Duodenal mucosa (tissue), 2 donors: ENCODE results near the gene ENTPD7.

Experiments used
- H3K27ac ChIP-seq: one replicate; pipeline ENCODE4 v1.7.0; 2013; ENCODE audit warnings: low read depth, low read length
- H3K27me3 ChIP-seq, 2 donors: one replicate each; pipeline ENCODE4 v1.7.0; 2013; ENCODE audit warnings: low read length in 2 of 2, control low read depth in 1 of 2; ENCODE audit not compliant: insufficient read depth in 2 of 2, control insufficient read depth in 1 of 2
- H3K36me3 ChIP-seq, 2 donors: one replicate each; pipeline ENCODE4 v1.7.0; 2013; ENCODE audit warnings: low read length in 2 of 2, control low read depth in 1 of 2; ENCODE audit not compliant: insufficient read depth in 2 of 2, control insufficient read depth in 1 of 2
- H3K4me1 ChIP-seq, 2 donors: one replicate each; pipeline ENCODE4 v1.7.0; 2013; ENCODE audit warnings: low read length in 2 of 2, control low read depth in 1 of 2; ENCODE audit not compliant: insufficient read depth in 2 of 2, control insufficient read depth in 1 of 2
- H3K4me3 ChIP-seq, 2 donors: one replicate each; pipeline ENCODE4 v1.7.0; 2013; ENCODE audit warnings: low read length in 2 of 2, low read depth in 1 of 2
- H3K9ac ChIP-seq, 2 donors: one replicate each; pipeline ENCODE4 v1.7.0; 2013; ENCODE audit warnings: low read length in 2 of 2, low read depth in 1 of 2
- H3K9me3 ChIP-seq, 2 donors: one replicate each; pipeline ENCODE4 v1.7.0; 2013; ENCODE audit warnings: low read length in 2 of 2, control low read depth in 1 of 2; ENCODE audit not compliant: control insufficient read depth in 1 of 2

The ENTPD7 gene

DNA sequence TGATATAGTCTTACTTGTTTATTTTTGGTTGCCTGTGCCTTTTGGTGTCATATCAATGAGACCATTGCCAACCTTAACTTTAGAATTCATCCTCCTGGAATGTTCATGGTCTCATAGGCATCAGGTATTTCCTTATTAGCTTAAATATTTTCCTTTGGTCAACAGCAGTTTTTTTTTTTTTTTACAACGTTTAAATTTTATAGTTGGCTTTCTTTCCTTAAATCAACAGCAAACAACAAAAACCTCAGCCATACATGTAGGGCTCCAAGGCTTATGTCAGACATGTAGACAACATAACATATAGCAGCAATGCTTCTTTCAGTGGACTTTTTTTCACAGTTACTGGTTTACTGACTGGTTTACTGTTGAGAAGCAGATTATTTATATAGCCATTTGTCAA, 22.7 kb downstream of the ENTPD7 start:
- Histone ChIP-seq H3K27ac (no peak overlapping the region), H3K4me1 (peaks cover 0 to 6% of the 10 kb centered on the region in 2 donors), H3K4me3 (no peak overlapping the region), H3K27me3 (no peaks in the 10 kb centered on the region), H3K9ac (no peak overlapping the region), H3K36me3 (peaks cover 13 to 36% of the 10 kb centered on the region in 2 donors), H3K9me3 (no peaks in the 10 kb centered on the region)

DNA sequence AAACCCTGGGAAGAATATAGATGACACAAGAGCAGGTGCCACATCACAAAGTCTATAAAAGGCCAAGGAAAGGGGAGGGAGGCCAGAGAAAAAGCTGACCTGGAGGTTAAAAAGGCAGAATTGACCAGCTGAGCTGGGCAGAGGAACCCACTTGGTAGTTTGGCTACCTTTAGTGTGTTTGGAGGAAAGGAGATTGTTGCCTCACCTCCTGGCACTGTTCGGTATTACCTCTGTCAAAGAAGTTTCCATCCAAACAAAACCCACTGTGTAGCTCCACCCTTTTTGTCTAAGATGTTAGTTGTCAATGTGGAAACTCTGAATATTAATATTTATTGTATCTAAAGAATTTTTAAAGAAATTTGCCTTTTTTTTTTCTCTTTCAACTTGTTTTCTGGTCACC, 23.4 kb downstream of the ENTPD7 start:
- H3K9me3 ChIP-seq = no peaks in the 10 kb centered on the region
- no peak overlapping the region for H3K4me3 ChIP-seq
- no peaks in the 10 kb centered on the region for H3K27me3 ChIP-seq
- H3K4me1 ChIP-seq = peaks cover 0 to 6% of the 10 kb centered on the region in 2 donors
- H3K36me3 ChIP-seq = peaks cover 13 to 41% of the 10 kb centered on the region in 2 donors
- no peak overlapping the region for H3K27ac ChIP-seq
- H3K9ac ChIP-seq = no peak overlapping the region

DNA sequence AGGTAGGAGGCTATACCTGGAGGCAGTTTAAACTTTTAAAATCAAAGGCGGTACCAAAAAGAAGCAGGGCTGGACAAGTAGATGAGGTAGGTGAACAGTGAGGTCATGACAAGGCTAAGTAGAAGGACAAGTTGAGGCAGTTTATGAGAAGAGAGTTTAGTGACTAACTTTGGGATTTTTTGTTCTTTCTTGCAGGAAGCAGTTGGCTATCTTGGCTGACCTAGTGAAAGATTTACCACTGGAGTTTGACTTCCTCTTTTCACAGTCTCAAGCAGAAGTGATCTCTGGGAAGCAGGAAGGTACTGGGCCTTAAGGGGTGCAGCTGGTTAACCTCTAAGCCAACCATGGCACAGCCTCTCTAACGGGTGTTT, 26.3 kb downstream of the ENTPD7 start:
- peaks cover 3 to 29% of the 10 kb centered on the region in 2 donors for H3K36me3 ChIP-seq
- H3K9ac ChIP-seq = no peak overlapping the region
- H3K27me3 ChIP-seq = no peaks in the 10 kb centered on the region
- no peak overlapping the region for H3K4me3 ChIP-seq
- H3K27ac ChIP-seq = no peak overlapping the region
- H3K9me3 ChIP-seq = no peaks in the 10 kb centered on the region
- peaks cover 0 to 6% of the 10 kb centered on the region in 2 donors for H3K4me1 ChIP-seq

DNA sequence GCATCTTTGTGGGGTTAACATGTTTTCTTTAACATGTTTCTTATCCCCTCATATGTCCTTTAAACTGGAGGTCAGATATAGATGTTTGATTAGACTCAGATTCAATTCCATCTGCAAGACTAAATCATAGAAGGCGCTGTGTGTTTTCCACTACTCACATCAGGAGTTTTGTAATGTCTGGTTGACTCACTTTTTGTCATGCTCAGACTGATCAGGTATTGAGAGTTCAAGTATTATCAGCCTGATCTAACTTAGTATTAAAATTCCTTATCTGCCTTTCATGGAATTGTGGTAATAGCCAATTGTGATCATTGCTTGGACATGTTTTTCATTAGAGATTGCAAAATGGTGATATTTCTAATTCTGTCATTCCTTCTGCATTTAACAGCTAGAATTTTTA, 30.2 kb downstream of the ENTPD7 start:
- H3K27ac ChIP-seq = no peak overlapping the region

DNA sequence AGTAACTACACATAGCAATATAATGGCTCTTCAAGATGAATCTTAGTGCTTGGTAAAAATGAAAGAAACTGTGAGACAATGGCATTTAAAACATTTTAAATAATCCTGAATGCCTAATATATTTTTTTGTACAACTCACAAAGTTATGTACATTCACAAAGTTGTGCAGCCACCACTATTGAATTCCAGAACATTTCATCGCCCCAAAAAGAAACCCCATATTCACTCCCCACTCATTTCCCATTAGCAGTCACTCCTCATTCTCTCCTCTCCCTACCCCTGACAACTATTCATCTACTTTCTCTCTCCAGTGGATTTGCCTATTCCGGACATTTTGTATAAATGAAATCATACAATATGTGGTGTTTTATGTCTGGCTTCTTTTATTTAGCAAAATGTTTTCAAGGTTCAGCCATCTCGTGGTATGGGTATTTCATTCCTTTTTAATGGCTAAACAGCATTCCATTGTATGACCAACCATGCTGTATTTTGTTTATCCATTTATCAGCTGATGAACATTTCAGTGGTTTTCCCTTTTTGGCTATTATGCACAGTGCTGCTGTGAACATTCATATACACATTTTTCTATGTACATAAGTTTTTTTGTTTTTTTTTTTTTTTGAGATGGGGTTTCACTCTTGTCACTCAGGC, 34.7 kb downstream of the ENTPD7 start:
- no peaks in the 10 kb centered on the region for H3K27me3 ChIP-seq
- peaks cover 50 to 70% of the 10 kb centered on the region in 2 donors for H3K36me3 ChIP-seq
- H3K4me1 ChIP-seq = peaks cover 0 to 6% of the 10 kb centered on the region in 2 donors
- H3K9me3 ChIP-seq = no peaks in the 10 kb centered on the region
- no peak overlapping the region for H3K4me3 ChIP-seq
- no peak overlapping the region for H3K9ac ChIP-seq
- H3K27ac ChIP-seq = no peak overlapping the region

More for the DNA sequence above, 30.2 kb downstream of the ENTPD7 start:
- Histone ChIP-seq H3K4me3 (no peak overlapping the region), H3K4me1 (no peaks in the 10 kb centered on the region), H3K36me3 (peaks cover 20 to 46% of the 10 kb centered on the region in 2 donors), H3K9me3 (no peaks in the 10 kb centered on the region), H3K27me3 (no peaks in the 10 kb centered on the region), H3K9ac (no peak overlapping the region)

DNA sequence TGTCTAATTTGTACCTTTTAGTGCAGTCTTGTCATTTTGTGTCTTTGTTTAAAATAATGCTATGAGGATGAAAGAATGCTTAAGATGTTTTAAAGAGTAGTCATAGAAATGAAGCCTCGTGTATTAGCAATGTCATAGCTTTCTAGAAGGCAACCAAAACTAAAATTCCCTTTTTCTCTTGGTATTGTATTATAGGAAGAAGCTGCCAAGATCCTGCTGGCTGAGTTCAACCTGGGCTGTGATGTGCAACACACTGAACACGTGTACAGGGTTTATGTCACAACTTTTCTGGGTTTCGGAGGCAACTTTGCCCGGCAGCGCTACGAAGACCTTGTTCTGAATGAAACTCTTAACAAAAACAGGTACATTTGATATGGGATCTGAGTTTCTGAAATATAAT, 36.5 kb downstream of the ENTPD7 start:
- Histone ChIP-seq H3K4me1 (peaks cover 0 to 6% of the 10 kb centered on the region in 2 donors), H3K9ac (no peak overlapping the region), H3K4me3 (no peak overlapping the region), H3K36me3 (peaks cover 53 to 77% of the 10 kb centered on the region in 2 donors), H3K27ac (no peak overlapping the region), H3K9me3 (no peaks in the 10 kb centered on the region), H3K27me3 (no peaks in the 10 kb centered on the region)

DNA sequence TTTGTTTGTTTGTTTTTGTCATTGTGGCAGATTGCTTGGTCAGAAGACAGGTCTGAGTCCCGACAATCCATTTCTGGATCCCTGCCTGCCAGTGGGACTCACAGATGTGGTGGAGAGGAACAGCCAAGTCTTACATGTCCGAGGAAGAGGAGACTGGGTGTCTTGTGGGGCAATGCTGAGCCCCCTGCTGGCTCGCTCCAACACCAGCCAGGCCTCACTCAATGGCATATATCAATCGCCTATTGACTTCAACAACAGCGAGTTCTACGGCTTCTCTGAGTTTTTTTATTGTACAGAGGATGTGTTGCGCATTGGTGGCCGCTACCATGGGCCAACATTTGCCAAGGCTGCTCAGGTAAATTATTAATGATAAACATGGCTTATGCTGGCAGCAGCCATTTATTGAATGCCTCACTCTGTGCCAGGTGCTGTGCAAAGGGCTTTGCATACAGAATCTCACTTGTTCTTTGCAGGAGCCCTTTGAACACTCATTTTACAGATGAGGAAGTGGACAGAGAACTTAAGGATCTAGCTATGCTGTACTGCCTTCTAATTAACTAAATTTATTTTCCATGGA, 39.3 kb downstream of the ENTPD7 start:
- no peak overlapping the region for H3K27ac ChIP-seq
- no peaks in the 10 kb centered on the region for H3K9me3 ChIP-seq
- peaks cover 0 to 6% of the 10 kb centered on the region in 2 donors for H3K4me1 ChIP-seq
- H3K27me3 ChIP-seq = no peaks in the 10 kb centered on the region
- H3K9ac ChIP-seq = no peak overlapping the region
- H3K4me3 ChIP-seq = no peak overlapping the region
- peaks cover 44 to 74% of the 10 kb centered on the region in 2 donors for H3K36me3 ChIP-seq

DNA sequence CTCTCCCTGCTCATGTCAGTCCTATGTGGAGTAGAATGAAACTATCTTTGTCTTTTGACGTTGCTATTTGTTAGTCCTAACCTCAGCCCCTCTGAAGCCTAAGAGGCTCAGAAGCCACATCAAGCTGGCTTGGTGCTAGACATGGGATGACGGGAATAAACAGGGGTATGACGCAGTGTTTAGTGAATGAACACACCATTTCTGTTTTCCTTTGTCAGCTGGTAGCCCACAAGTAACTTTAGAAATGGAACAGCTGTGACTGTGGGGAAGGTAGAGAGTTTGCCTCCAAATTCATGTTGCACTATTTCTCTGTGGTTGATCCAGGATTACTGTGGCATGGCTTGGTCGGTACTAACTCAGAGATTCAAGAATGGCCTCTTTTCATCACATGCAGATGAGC, 41.3 kb downstream of the ENTPD7 start:
- Histone ChIP-seq H3K9me3 (no peaks in the 10 kb centered on the region), H3K4me1 (peaks cover 0 to 6% of the 10 kb centered on the region in 2 donors), H3K4me3 (no peak overlapping the region), H3K27ac (no peak overlapping the region), H3K9ac (no peak overlapping the region), H3K27me3 (no peaks in the 10 kb centered on the region), H3K36me3 (peaks cover 50 to 85% of the 10 kb centered on the region in 2 donors)

DNA sequence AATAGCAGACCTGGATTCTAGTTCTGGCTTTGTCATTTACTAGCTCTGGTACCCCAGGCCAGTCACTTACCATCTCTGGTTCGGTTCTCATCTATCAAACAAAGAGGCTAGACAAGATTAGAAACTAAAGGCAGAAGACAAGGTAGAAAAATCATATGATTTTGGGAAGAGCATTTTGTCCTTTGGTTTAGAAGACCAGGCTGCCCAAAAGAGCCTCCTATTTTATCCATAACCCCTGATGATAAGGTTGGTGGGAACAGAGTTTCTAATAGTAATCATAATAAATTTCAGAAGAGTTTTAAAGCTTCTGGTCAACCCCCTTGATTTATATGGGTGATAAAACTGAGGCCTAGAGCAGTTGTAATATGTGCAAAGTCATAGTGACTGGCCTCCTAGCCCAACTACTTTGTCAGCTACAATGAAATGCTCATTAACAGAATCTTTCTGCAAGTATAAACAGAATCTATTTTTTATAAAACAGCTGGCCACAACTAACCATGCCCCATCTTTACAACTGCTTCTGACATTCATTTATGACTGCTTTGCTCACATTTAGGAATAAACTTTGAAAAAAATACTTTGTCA, 49.2 kb downstream of the ENTPD7 start:
- Histone ChIP-seq H3K9me3 (no peaks in the 10 kb centered on the region), H3K4me3 (no peak overlapping the region), H3K27me3 (no peaks in the 10 kb centered on the region), H3K27ac (no peak overlapping the region), H3K36me3 (peaks cover 15 to 75% of the 10 kb centered on the region in 2 donors), H3K4me1 (peaks cover 0 to 3% of the 10 kb centered on the region in 2 donors), H3K9ac (no peak overlapping the region)

DNA sequence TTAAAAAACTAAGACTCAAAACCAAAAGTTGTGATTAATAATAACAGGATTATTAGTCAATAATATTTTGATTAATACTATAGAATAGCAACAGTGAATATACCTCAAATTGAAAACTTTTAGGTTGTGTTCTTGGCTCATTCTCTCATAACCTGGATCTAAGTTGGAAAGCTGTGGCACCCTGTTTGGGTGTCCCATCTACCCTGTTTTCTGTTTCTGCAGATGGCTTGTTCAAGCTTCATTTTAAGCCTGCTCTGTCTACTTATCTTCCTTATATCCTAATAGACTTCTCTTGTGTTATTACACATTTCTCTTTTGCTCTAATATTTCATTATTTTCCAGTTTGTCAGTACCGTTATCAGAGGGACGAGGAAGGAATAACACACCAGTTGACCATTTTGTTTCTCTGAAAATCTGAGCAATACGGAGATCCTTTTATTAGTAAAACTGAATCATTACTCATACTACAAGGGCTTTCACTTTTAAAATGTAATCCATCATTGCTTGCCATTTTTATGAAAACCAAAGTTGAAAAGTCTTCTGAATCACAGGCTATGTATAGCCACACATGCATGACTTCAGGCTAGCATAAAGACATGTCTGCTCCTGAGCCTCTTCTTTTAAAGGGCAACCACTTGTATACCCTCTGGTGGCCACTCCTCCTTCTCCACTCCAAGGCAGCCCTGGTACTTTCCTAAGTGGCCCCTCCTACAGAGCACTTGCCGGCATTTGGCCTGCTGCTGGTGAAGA, 50.3 kb downstream of the ENTPD7 start:
- Histone ChIP-seq H3K27me3 (no peaks in the 10 kb centered on the region), H3K9me3 (no peaks in the 10 kb centered on the region), H3K36me3 (peaks cover 19 to 74% of the 10 kb centered on the region in 2 donors), H3K4me1 (peaks cover 0 to 4% of the 10 kb centered on the region in 2 donors), H3K4me3 (no peak overlapping the region), H3K9ac (no peak overlapping the region), H3K27ac (no peak overlapping the region)
